HG02981 (cell line): ENCODE results near the gene CORO2B.
"Not testable (repeated sequence)": the region's sequence is repeated elsewhere in the genome, so short reads cannot be mapped to it uniquely, and the experiment has no call there.

Experiments
- ATAC-seq: cut with Tn5 transposase; IDR thresholded peaks from one replicate; pipeline ENCODE4 v1.9.1; 2021; ENCODE audit warnings: mild to moderate bottlenecking, moderate library complexity; ENCODE audit not compliant: unreplicated experiment

The CORO2B gene

DNA sequence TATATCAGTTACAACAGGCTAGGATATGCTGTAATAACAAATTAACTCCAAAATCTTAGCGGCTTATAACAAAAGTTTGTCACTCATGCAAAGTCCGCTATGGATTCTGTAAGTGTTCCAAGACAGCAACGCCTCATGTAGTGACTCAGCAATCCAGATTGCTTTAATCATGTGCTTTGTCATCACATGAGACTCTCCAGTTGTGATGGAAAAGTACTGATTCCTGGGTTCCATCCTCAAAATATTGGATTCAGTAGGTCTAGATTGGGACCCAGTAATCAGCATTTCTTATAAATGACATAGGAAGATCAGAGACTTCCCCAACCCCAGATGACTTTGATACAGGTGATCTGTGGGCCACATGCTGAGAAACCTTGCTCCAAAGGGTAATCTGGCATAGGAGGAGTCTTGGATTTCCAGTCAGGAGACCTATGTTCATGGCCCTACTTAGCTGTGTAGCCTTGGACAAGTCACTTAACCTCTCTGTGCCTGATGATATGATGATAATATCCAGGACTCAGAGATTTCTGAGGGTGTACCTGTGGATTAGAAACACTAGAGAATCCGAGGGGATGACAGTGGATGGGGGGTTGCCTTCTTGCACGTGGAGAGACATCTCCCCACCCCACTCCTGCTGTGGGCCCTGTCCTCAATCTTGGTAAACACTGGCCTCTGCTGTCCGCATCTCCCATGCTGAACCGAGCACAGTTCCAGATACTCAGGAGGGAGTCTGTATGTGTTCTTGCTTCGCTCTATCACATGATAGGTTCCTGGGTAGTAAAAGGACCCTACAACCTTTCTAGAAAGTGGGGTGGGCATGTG, 65.5 kb downstream of the CORO2B start:
- no peak for ATAC-seq

DNA sequence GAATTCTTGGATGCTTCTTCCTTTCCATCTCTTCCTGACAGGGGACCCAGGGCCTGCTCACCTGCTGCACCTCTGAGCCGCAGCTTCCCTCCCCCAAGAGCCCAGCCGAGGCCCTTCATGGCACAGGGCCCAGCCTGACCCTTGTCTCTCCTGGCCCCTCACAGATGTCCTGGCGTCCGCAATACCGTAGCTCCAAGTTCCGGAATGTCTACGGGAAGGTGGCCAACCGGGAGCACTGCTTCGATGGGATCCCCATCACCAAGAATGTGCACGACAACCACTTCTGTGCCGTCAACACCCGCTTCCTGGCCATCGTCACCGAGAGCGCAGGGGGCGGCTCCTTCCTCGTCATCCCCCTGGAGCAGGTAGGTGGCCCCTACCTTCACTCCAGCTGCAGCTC, 66.2 kb downstream of the CORO2B start:
- ATAC-seq: no peak

DNA sequence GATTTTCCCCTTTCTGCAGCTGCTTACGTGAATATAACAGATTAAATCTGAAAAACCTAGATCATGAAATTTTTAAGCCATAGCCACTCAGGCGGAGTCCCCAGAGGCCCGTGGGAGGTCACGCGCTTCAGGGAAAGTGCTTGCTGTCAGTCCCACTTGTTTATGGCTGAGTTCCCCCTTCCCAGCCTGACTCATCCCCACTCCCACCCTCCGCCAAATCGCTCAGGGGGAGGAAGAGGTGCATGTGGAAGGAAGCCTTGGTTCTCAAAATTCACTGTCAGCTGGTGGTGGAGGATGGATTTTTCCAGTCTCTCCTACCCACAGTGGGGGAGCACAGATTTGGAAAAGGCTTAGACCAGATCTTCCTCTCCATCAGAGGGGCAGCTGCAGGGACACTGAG, 67.4 kb downstream of the CORO2B start:
- no peak for ATAC-seq

DNA sequence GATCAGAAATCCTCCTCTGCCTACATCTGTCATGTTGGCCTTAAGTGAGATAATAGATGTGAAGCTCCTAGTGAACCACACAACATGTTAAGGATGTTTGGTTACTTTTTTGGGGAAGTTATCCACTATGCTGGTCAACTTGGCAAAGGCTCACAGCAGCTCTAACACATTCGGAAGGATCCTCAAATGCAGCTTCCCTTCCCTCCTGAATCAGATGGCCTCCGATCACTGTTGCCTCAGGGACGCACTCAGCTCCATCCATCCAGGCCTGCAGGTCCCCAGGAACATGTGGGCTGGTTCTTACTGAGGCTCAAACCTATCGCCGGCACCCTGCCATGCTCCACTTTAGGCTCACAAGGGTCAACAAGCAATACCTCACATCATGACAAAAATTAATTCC, 67.9 kb downstream of the CORO2B start:
- no peak for ATAC-seq

DNA sequence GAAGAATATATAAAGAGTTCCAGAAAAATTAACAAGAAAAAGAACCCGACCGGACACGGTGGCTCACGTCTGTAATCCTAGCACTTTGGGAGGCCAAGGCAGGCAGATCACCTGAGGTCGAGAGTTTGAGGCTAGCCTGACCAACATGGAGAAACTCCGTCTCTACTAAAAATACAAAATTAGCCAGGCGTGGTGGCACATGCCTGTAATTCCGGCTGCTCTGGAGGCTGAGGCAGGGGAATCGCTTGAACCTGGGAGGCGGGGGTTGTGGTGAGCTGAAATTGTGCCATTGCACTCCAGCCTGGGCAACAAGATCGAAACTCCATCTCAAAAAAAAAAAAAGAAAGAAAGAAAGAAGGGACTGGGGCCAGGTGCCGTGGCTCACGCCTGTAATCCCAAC, 68.6 kb downstream of the CORO2B start:
- ATAC-seq: not testable (repeated sequence)

DNA sequence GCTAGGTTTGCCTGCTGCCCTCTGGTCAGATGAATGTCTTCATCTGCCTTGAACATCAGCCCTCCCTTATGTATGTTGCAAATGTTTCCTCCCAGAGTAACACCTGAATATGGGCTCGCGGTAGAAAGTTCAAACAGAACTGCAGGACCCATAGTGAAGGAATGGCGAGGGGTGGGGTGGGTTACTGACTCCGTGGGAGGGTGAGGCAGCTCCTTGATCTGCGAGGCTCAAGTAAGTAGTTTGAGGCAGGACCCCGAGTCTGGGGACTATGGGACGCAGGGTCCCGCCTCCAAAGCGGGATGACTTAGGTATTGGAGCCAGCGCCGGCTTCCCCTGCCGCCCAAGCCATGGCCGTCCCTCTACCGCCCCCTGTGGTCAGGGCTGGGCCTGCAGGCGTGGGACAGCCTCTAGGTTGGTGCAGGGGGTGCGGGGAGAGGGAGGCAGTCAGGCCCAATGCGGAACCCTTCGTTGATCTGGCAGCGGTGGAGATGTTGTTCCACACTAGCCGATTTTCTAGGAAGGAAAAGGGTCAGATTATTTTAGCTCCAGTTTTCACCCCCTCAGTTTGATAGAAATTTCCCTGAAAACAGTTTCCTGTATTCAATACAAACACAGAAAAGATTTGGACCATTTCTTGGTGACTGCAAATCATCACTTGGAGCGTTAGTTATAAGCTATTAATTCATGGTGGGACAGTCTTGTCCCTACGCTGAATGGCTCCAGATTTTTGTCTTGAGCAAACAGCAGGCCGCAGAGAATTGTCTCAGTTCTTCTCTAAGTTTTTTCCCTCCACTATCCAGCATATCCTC, 72.3 kb downstream of the CORO2B start:
- no peak for ATAC-seq

DNA sequence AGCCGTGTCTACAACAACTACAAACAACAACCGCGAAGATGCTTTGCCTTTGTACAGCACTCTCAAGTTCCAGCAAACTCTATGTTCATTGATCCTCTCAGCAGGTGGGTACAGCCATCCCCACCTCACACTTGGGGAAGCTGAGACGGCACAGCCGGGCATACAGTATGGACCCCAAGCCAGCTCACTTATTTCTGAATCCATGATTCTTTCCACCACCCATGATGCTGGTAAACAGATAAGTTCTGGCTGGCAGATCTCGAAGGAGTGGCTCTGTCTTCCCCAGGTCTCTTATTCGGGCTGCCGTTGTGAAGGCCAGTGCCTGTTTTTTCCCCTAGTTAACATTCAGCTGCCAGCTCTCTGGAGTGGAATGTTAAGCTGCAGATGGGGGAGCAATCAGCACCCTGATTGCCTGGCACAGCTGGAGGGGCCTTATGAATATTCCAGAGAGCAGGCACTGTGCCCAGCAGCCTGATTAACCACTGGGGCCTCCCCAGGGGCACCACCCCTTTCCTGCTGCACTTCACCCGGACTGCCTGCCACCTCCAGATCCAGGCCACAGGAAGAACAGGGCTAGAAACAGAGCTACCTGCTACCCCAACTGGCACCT, 73.2 kb downstream of the CORO2B start:
- ATAC-seq: no peak

DNA sequence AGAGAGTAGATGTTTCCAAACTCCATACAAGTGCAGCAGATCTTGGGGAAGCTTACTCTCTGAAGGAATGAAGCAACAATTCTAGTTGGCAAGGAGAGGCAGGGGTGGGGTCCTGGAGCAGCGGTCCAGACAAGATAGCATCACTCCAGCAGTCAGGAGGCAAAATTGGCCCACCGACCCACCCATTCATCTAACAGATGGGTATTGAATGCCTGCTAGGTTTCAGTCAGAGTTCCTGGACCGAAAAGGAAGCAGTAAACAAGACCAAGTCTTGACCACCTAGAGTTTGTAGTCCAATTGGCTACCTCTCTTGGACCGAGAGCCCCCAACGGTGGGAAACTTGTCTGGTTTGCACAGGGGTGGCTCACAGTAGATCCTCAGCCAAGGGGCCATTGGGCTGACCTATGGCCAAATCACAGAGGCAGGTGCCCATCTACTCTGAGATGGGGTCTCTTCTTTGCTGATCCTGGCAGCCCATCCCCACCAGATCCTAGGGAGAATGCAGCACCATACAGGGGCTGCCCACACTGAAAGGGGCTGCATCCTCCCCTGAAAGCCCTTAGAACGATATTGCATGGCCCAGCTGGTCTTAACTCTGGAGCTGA, 74.3 kb downstream of the CORO2B start:
- no peak for ATAC-seq

DNA sequence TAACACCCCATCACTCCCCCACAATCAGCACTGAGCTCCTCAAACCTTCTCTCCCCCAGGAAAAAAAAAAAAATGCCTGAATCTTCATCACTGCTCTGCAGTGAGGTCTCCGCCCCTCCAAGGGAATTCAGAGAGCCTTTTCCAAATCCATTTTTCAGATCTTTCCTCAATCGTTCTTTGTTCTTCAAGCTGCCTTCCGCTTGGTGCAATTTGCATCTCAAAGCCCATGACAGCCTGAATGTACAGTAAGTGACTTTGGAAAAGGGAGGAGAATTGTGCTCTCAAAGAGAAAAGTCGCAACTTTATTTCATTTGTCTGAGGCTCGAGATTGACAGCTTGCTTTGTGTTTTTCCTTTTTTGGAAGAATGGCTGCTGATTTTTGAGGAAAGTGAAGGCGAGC, 75.0 kb downstream of the CORO2B start:
- no peak for ATAC-seq

DNA sequence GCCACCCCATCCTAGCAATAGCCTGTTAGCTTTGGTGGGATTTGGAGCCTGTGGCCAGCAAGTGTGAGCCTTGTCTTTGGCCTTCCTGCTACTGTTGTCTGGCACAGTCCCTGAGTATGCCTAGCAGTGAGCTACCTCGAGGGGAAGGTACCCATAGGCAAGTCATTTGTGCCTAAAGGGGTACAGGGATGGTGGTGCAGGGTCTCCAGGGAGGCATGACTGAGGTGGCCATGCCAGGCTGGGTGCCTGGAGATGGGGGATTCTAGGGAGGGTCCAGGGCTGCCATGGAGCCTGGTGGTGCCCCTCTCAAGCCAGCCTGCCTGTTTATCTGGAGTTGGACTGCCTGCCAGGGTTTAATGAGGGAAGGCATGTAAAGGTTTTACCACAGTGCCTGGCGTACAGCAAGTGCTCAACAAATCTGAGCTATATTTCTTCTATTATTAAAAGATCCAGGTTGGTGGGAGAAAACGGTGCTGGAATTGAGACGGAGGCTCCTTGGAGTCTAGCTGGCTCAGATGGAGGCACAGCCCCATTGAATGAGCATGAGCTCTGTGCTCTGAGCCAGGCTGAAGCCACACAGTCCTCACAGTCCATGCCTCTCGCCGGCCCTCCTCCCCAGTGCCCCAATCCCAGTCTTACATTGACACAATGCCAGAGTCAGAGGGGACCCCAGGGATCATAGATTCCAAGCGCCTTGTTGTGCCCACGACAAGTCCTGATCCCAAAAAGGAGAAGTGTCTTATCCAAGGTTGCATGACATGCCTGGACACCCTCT, 76.2 kb downstream of the CORO2B start:
- ATAC-seq: no peak

DNA sequence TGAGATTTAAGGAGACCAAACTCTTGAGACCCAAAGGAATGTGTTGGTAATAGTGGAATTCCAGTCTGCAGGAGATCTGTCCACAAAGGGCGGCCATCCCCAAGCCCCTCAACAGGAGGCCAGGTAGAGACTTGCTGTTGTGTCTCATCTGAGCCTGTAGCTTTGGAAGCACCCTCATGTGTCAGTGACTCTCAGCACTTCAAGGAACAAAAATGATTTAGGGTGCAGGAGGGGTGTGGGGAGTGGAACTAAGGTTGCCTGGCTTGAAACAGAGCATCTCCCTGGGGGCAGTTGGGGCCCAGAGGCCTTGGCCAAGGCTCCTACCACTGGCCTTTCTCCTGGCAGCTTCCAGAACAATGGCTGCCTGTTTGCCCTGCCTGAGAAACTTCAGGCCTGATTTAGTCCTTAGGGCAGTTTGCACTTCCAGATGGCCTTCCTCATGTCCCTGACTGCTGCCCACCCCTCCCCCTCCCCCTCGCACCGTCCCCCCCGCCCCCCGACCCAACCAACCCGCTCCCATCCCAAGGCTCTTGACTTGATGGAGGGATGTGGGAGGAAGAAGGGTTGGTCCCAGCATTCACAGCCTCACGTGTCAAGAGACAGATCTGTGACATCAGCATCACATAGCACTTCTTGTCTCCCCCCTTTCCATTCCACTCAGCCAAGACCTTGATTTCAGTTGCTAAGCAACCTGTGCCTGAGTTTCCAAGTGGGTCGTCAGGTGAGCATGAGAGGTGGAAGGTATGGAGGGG, 77.1 kb downstream of the CORO2B start:
- no peak for ATAC-seq

DNA sequence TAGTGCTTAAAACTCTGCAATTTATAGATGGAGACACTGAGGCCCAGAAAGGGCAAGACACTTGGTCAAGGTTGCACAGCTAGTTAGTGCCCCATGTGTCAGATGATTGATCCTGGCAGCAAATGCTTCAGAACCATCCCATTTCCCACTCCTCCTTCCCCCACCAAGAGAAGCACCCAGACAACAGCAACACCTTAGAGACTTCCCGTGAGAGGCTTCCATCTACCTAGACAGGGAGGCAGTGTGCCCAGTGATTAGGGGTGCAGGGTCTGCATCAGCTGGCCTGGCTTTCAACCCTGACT, 77.6 kb downstream of the CORO2B start:
- no peak for ATAC-seq

DNA sequence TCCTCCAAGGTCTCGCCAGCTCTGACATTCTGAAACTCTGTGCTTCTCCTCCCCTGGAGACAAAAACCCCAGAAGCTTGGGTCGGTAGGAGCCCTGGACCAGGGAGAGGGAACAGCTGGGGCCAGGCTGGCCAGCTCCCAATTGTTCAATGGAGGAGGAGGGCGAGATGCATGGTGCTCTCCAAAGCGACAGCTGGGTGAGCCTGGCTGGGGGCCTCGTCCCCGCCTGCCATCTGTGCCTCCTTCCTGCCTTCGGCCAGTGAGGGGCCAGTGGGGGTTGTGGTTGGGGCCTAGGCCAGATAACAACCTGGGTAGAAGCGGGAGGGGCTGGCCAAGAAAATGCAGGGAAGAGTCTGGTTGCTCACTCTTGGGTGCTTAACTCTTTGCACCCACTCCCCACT, 79.4 kb downstream of the CORO2B start:
- ATAC-seq: no peak

DNA sequence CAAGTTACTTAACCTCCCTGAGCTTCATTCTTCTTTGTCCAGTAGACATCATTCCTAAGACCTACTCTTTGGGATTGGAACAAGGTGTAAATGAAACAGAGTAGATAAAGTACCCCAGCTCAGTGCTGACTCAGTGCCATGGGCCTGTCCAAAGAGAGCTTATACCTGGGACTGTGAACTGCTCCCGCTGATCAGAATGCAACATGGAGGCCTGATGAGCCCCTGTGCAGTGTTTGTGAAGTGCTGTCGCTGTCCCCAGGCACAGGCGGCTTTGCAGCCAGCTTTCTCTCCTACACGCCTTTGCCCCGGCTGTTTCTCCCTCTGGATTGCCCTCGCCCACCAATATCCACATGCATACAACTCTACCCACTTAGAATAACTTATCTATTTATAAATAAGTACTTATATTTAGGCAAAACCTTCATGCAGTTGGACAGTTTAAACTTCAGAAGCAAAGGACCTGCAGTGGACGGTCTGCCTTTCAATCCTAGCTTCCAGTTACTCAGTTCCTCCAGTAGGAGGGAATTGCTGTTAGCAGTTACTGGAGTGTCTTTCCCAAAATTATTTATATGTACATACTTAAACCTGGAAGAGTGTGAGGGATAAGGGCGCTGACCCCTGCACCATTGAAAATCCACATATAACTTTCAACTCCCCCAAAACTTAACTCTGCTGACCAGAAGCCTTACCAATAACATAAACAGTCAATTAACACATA, 80.0 kb downstream of the CORO2B start:
- ATAC-seq: no peak

DNA sequence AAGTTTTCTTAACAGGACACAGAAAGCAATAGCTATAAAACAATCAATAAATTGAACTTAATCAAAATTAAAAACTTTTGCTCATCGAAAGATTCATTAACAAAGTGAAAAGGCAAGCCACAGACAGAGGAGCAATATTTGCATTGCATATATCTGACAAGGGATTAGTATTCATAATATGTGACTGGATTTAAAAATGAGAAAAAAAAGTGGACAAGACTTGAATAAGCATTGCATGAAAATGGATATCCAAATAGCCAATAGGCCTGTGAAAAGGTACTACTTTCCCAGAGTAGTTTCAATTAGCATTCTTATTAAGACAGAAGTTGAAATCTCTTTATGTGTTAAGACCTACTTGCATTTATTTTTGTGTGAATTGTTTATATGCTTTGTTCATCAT, 84.7 kb downstream of the CORO2B start:
- no peak for ATAC-seq

DNA sequence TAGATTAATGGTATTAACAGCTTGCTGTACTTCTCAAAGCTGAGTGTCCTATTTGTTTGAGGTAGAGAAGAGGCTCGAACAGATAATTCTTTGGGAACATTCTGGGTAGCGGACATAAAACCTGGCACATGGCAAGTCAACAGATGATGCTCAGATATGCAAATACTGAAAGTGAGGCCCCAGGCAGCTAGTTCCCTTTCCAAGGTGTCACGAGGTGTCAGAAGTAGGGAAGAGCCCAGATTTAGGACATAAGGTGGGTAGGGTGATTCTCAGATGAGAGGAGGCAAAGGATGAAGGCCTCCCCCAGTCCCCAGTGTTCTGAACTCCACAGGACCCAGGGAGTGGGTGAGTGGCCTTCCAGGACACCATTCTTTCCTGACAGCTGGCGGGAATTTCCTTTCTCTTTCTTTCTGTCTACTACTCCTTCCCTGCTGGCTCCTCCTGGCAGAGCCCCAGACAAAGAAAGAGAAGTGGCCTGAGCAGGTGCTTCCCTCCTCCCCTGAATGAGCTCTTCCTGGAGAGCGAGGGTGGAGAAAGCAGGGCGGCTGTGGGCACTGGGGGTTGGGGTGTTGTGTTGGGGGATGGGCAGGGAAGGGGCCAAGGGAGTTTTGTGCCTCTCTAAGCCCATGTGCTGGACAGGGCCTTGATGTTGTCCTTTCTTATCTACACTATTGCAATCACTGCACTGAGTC, 87.5 kb downstream of the CORO2B start:
- no peak for ATAC-seq

DNA sequence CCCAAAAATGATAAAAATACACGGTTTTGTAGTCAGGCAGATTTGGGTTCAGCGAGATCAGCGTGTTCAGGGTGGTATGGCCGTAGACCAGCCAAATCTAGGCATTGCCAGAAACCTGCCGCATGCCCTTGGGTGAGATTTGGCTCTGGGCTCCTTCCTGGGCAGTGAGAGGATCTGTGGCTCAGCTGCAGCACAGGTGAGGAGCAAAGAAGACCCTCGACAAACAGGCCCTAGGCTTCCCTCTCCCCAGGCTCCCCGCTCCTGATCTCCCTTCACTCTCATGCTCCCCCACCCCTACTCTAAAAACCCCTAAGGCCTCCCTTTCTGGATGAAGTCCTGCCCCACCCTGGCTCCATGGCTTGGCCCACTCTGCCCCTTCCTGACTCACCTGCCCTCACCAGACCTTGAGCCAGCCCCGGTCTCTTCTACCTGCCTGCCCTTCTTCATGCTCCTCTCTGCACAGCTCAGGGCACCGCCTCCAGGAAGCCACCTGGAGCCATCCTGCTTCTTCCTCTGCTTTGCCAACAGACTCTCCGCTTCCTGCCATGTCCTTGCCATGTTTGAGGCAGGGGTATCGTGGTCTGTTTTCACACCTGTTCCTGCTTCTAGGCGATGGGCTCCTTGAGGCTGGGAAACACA, 88.1 kb downstream of the CORO2B start:
- ATAC-seq: no peak

DNA sequence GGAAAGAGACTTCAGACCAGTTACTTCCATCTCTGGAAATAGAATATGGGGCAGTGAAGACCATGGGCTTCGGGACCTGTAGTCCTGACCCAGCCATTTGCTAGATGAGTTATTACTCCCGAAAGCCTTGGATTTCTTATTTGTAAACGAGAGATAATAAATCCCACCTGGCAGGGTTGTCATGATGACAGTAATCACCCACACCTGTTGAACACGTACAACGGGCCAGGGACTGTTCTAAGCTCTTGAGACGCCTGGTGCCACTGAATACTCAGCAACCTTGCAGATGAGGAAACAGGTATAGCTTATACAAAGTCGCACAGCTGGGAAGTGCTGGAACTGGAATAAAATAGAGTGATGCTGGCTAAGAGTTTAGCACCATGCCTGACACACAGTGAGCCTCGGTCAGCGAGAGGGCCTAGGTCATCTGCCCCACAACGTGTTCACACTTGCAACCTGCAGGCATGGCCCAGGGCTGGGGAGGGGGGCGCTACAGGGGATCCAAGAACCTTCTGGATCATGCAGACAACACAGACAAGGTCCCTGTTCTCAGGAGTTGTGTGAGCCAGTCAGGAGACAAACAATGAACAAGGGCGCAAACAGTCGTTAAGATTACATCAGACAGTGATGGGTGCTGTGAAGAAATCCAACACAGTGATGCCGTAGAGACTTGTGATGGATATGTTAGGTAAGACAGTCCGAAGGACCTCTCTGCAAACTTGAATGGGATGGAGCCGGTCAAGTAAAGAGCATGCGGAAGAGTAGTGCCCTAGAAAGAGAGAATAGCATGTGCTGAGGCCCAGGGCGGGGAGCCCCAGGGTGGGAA, 89.2 kb downstream of the CORO2B start:
- no peak for ATAC-seq
